Mucosa of descending colon (tissue), 3 donors: ENCODE measurements around the gene SPRR1A. TPM values are rescaled to one million over a fixed set of nuclear protein-coding genes. Genes with fewer than 3 reads are reported as not detected.

Experiments
- ATAC-seq: fragments of 200-7000 bp; cut with Tn5 transposase; one replicate; pipeline ENCODE4 v1.9.1; 2020; ENCODE audit warnings: mild to moderate bottlenecking, moderate library complexity
- DNase-seq, 3 donors: peaks; one replicate each; pipeline ENCODE4 v3.0.0-alpha.2; 2020
- H3K36me3 ChIP-seq: fragments of 200-600 bp; one replicate; pipeline ENCODE4 v1.8.0; 2021; ENCODE audit warnings: low read depth, mild to moderate bottlenecking
- H3K4me1 ChIP-seq: fragments of 200-600 bp; one replicate; pipeline ENCODE4 v1.8.0; 2021; ENCODE audit warnings: low read depth, mild to moderate bottlenecking
- H3K4me3 ChIP-seq: fragments of 200-600 bp; one replicate; pipeline ENCODE4 v1.8.0; 2021; ENCODE audit warnings: mild to moderate bottlenecking
- H3K9me3 ChIP-seq: fragments of 200-600 bp; one replicate; pipeline ENCODE4 v1.8.0; 2021; ENCODE audit warnings: mild to moderate bottlenecking
- CTCF ChIP-seq: fragments of 200-600 bp; IDR thresholded peaks from one replicate; pipeline ENCODE4 v1.8.0; 2022; ENCODE audit warnings: antibody characterized with exemption, mild to moderate bottlenecking
- intact Hi-C, 2 donors: fragments of 100-400 bp; cut with DNase I in 1 of 2; cut with micrococcal nuclease in 1 of 2; formaldehyde crosslinking; loops; one replicate each; pipeline versions ENCODE4 v1.11.0 to v1.11.1; 2022; cut with DNase I, micrococcal nuclease
- total RNA-seq, 3 donors: library from RNA; stranded (reverse); fragmentation: NEBNext Ultra II Directional in 2 of 3; extraction: Animal tissue kit (Norgen Biotek cat#: 25700) in 2 of 3; gene quantifications; one replicate each; pipeline versions ENCODE4 v1.2.1 to v1.2.4, GENCODE V29; 2021 to 2023
- donor health status: DM: no; HTN: no; CAD: no; lungs with moderate emphysema.
- donor health status: DM: no; HTN: no; CAD: no.
- donor health status: DM: no; HTN: yes; CAD: no.

SPRR1A gene
- total RNA-seq, 3 donors from 2014 or later, result not detected

GRCh38 chr1:152959273-152959672, 24.6 kb upstream of the SPRR1A start:
- no peak for ATAC-seq
- H3K4me1 ChIP-seq, result no peaks in the 10 kb centered on the region
- TF ChIP-seq CTCF, result no peak

GRCh38 chr1:152959801-152960451, 24.0 kb upstream of the SPRR1A start:
- no peak for ATAC-seq
- Histone ChIP-seq H3K9me3 (no peaks in the 10 kb centered on the region), H3K4me1 (no peaks in the 10 kb centered on the region), H3K36me3 (no peaks in the 10 kb centered on the region), H3K4me3 (no peak overlapping the region)
- TF ChIP-seq CTCF, result no peak
- intact Hi-C loops, result no loop called here
- no peak for DNase-seq

More at GRCh38 chr1:152959273-152959672, 24.6 kb upstream of the SPRR1A start:
- intact Hi-C loops, result no loop called here
- Histone ChIP-seq H3K4me3 (no peak overlapping the region), H3K36me3 (no peaks in the 10 kb centered on the region), H3K9me3 (no peaks in the 10 kb centered on the region)
- no peak for DNase-seq

- Histone ChIP-seq H3K9me3 (no peaks in the 10 kb centered on the region), H3K4me3 (no peak overlapping the region), H3K36me3 (no peaks in the 10 kb centered on the region), H3K4me1 (no peaks in the 10 kb centered on the region)
- no peak for TF ChIP-seq CTCF
- intact Hi-C loops, result no loop called here
- DNase-seq, result no peak
- no peak for ATAC-seq
These were observed 23.3 kb upstream of the SPRR1A start for GRCh38 chr1:152960452-152961044.

- H3K36me3 ChIP-seq, result no peaks in the 10 kb centered on the region
- intact Hi-C loops, result no loop called here
- no peak overlapping the region for H3K4me3 ChIP-seq
- H3K4me1 ChIP-seq, result no peaks in the 10 kb centered on the region
- no peak for DNase-seq
- no peaks in the 10 kb centered on the region for H3K9me3 ChIP-seq
- TF ChIP-seq CTCF, result no peak
- no peak for ATAC-seq
These were observed 22.5 kb upstream of the SPRR1A start for GRCh38 chr1:152961226-152961891.

- no peaks in the 10 kb centered on the region for H3K36me3 ChIP-seq
- ATAC-seq (no peak), DNase-seq (no peak)
- intact Hi-C loops, result no loop called here
- no peak overlapping the region for H3K4me3 ChIP-seq
- TF ChIP-seq CTCF, result no peak
- H3K9me3 ChIP-seq, result no peaks in the 10 kb centered on the region
- H3K4me1 ChIP-seq, result no peaks in the 10 kb centered on the region
These were observed 20.9 kb upstream of the SPRR1A start for GRCh38 chr1:152962876-152963415.
